NCI-H2029 treated with DMSO at 0.1 percent for 48 hours (cell line): ENCODE data around the gene ALCAM.
A peak's percentile ranks its signal among the peaks of the same experiment; 100 is the strongest.

ENCODE experiments used
- DNase-seq: peaks from one replicate; lab custom pipeline; 2025; lab: John Stamatoyannopoulos, UW

The ALCAM gene

DNA sequence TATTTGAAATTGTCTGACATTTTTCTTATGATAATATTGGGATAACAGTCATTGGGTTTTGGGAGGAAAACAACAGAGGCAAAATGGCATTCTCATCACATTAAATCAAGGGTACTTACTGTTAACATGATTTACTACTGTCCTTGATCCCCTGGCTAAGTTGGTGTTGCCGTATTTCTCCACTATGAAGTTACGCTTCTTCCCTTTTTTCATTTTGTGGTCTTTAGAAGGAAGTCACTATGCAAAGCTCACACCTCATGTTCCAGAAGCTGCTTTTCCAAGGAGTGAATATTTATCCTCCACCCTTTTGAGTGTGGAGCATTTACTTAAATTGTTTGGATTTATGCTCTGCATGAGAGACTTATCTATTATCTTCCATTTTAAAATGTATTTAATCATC is 63.7 kb downstream of the ALCAM start:
- DNase-seq = no peak

DNA sequence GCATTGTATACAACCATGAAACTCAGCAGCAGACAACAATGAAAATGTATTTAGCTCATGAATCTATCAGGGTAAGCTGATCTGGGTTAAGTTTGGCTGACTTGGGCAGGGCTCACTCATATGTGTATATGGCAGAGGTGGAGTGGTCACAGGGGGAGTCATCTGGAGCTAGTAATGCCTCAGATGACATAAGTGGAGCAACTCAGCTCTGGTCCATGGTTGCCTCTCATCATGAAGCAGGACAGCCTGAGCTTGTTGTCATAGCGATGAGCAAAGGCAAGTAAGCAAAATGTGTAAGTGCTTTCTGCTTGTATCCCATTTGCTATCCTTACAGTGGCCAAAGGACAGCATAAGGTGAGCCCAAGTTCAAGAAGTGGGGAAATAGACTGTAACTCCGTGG is 64.5 kb downstream of the ALCAM start:
- no peak for DNase-seq

DNA sequence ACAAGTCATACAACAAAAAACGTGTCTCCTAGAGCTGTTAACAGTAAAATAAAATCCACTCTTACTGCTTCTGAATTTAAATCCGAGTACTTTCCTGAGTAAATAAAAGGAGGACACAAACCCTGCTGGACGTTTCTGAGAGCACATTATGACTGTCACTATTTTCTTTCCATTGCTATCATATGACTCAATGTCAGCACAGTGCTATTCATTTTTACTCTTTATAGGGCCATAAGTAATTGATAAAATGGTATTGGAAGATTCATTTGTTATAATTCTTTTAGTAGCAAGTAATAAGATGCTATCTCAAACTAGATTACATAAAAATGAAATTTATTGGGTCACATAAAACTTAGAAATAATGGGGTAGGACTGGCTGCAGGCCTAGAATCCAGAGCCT is 68.6 kb downstream of the ALCAM start:
- DNase-seq = no peak

DNA sequence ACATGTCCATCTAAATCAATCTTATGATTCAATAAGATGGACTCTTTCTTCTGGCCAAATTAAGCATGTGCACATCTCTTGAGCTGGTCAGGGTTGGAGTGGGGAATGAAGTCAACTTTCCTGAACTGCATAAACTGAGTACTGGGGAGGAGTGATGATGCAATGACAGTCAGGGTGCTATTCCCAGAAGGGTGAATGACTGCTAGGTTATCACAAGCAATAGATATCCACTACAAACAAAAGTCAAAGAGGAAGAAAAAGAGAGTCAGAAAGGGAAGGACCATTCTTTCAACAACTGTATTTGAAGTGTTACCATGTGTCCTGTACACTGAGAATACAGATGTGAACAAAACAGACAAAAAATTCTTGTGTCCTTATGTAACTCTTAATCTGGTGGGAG is 70.0 kb downstream of the ALCAM start:
- DNase-seq = no peak

DNA sequence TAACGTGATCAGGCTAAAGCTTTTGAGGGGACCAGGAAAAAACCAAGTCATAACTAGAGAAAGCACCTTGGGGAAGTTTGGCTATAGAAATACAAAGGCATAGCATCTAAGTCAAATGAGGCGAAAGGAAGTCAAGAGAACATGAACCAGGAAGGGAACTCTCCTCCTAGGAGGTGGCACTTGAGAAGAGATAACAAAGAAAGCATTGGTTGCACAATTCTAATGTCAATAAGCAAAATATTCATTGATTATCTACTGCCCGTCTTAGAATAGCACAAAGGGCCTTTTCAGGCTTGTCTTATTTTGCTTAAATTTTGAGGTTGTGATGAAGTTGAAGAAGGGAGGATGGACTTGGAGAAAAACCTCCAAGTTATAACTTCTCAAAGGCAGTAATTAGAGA is 73.4 kb downstream of the ALCAM start:
- DNase-seq = no peak

GRCh38 chr3:105444725-105445124 is 78.0 kb downstream of the ALCAM start:
- no peak for DNase-seq

- DNase-seq = no peak
Measured at GRCh38 chr3:105448338-105448982, 81.8 kb downstream of the ALCAM start.

GRCh38 chr3:105449414-105449813 is 82.7 kb downstream of the ALCAM start:
- DNase-seq = no peak

- no peak for DNase-seq
Measured at GRCh38 chr3:105456017-105456416, 89.3 kb downstream of the ALCAM start.

- peak; percentile 18 for DNase-seq
Measured at GRCh38 chr3:105458518-105459215, 92.0 kb downstream of the ALCAM start.

DNA sequence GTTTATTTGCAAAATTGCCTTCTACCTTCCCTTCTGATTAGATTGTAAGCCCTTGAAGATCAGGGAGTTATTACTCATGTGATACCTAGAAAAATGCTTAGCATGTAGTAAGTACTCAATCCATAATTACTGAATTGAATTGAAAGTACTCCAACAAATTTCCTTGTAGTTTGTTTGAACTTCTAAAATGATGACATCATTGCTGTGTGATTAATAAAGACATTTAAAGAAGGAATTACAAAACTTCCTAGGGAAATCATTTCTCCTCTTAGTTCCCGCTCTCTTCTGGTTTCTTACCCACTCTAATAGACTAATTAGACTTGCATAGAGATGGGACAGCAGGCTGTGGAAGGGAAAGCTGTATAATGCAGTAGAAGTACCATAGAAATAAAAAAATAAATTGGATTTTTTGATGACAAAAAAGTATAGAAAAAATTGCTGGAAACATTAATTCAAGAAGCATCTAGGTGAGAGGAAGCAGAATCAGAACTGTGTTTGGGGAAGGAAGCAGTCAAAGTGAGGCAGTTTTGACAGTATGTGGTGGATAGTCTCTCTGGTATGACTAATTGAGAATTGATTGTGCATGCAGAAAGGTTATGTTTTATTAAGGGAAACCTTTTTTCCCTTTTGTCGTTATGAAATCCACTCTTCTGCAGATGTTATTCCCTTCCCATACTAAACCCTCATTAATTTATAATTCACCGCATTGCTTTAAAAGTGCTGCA is 93.0 kb downstream of the ALCAM start:
- DNase-seq = no peak

DNA sequence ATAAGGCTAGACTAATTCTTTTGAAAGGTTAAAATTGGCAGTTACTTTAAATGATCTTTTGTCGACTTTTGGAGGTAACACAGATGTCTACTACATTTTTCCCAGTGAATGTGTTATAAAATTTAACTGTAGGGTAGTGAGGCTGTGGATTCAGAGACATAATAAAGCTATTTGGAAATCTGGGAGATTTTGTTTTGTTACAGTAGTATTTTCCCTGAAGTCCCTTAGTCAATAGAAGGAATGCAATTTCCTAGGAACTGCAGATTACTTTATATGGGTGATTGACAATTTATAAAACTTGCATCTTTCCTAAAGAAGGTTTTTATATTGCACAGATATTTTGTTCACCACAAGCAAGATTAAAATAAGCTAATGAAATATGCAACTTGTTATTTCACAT is 96.9 kb downstream of the ALCAM start:
- DNase-seq = no peak

DNA sequence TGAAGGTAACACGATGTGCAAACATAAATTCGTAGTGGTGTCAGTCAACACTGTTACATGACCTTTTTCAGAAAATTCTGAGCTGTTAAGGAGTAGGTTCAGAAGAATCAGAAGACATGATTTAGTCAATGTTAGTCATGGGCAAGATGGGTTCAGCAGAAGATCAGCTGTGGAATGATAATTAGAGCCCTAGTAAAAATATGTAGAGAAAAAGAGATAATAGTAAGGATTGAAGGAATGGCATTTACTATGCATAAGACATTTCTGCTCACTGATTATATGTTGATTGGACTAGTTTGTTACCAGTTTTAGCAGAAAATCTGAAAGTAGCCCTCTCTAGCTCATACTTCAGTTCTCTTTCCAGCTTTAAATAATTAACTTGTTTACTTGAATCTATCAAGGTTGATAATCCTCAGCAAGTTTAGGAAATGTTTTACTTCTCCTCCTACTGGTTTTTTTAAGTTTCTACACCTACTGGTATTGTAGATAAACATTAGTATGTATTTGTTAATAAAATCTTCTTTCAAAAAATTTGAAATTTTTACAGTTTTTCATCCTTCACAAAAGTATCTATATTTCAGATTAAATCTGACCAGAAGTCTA is 98.6 kb downstream of the ALCAM start:
- DNase-seq = no peak

GRCh38 chr3:105466072-105466471 is 99.4 kb downstream of the ALCAM start:
- DNase-seq = no peak

GRCh38 chr3:105466495-105467404 is 100.0 kb downstream of the ALCAM start:
- no peak for DNase-seq

GRCh38 chr3:105470851-105471250 is 104.1 kb downstream of the ALCAM start:
- no peak for DNase-seq

- peak; percentile 6 for DNase-seq
Measured at GRCh38 chr3:105473521-105474223, 107.0 kb downstream of the ALCAM start.

DNA sequence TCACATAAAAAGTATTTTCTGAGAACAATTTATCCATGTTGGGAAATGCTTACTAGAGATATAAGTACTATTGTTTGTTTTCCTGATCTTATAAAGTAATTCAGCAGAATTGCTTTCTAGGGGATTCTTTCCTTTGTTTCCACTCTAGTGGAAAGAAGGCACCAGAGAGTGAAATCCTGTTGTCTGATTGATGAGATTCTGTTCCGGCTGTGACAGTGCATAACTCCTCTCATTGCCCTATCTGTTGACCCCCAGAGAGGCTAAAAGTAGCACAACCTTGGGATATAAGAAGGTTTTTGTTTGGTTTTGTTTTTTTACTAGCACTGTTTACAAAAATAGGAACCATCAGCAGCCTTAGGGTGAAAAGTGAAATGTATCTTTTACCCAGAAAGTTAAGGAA is 114.1 kb downstream of the ALCAM start:
- no peak for DNase-seq

- DNase-seq = no peak
Measured at GRCh38 chr3:105483476-105483875, 116.8 kb downstream of the ALCAM start.

GRCh38 chr3:105490045-105490444 is 123.3 kb downstream of the ALCAM start:
- no peak for DNase-seq

GRCh38 chr3:105493305-105493892 is 126.7 kb downstream of the ALCAM start:
- no peak for DNase-seq
